Peyer's patch (tissue), 4 donors: ENCODE data around the gene AHCYL2. TPM values are rescaled to one million over a fixed set of nuclear protein-coding genes. Genes with fewer than 3 reads are reported as not detected.

Experiments
- DNase-seq, 3 donors: peaks; one replicate each; pipeline ENCODE4 v3.0.0-alpha.2; 2017 to 2019
- H3K27ac ChIP-seq, 4 donors: fragments of 200-600 bp; sonication (generic); one replicate each; pipeline ENCODE4 v1.5.1; 2016 to 2019
- H3K27me3 ChIP-seq, 2 donors: fragments of 200-600 bp; sonication (generic); one replicate each; pipeline ENCODE4 v1.5.1; 2019
- H3K36me3 ChIP-seq, 3 donors: fragments of 200-600 bp; sonication (generic); one replicate each; pipeline ENCODE4 v1.5.1; 2016 to 2019
- H3K4me1 ChIP-seq, 4 donors: fragments of 200-600 bp; sonication (generic); one replicate each; pipeline ENCODE4 v1.5.1; 2016 to 2019
- H3K4me3 ChIP-seq, 4 donors: fragments of 200-600 bp; sonication (generic); 1 replicate in 3 of 4; 2 replicates in 1 of 4; pipeline ENCODE4 v1.5.1; 2016 to 2019; ENCODE audit warnings: mild to moderate bottlenecking in 1 of 4
- H3K9me3 ChIP-seq, 4 donors: fragments of 200-600 bp; sonication (generic); one replicate each; pipeline ENCODE4 v1.5.1; 2016 to 2019; ENCODE audit warnings: mild to moderate bottlenecking in 1 of 4
- CTCF ChIP-seq, 6 experiments: fragments of 450-650 bp in 4 of 6; fragments of 200-600 bp in 2 of 6; sonication (generic) in 1 of 6; IDR thresholded peaks; one replicate each; pipeline ENCODE4 v1.5.1; 2017 to 2019; ENCODE audit warnings: antibody characterized with exemption in 6 of 6, mild to moderate bottlenecking in 3 of 6, moderate library complexity in 1 of 6
- POLR2A ChIP-seq, 2 donors: fragments of 450-650 bp; IDR thresholded peaks; one replicate each; pipeline ENCODE4 v1.5.1; 2017; ENCODE audit warnings: antibody characterized with exemption in 2 of 2, mild to moderate bottlenecking in 2 of 2, moderate library complexity in 2 of 2
- total RNA-seq, 4 donors: library from RNA; depleted of rRNA; stranded (reverse); fragments of >200 nt; gene quantifications; one replicate each; pipeline ENCODE4 v1.1.0, GENCODE V29; 2016

Gene AHCYL2
- total RNA-seq, 4 donors from 2014 or later = 37.1 to 186 (median 60.0) TPM

GRCh38 chr7:129422727-129423126, 197.9 kb downstream of the AHCYL2 start:
- Histone ChIP-seq H3K27me3 (no peaks in the 10 kb centered on the region), H3K4me3 (no peak overlapping the region), H3K27ac (no peak overlapping the region), H3K9me3 (no peaks in the 10 kb centered on the region), H3K36me3 (peaks cover 0 to 48% (median 0%) of the 10 kb centered on the region in 3 donors), H3K4me1 (no peaks in the 10 kb centered on the region)
- TF ChIP-seq POLR2A (IDR thresholded peaks at IDR 0.05) (no peak), CTCF (IDR thresholded peaks at IDR 0.05) (no peak)
- DNase-seq = no peak

- Histone ChIP-seq H3K4me3 (no peak overlapping the region), H3K36me3 (peaks cover 0 to 48% (median 0%) of the 10 kb centered on the region in 3 donors), H3K27me3 (no peaks in the 10 kb centered on the region), H3K27ac (no peak overlapping the region), H3K4me1 (no peaks in the 10 kb centered on the region), H3K9me3 (no peaks in the 10 kb centered on the region)
- DNase-seq = no peak
- TF ChIP-seq POLR2A (IDR thresholded peaks at IDR 0.05) (no peak), CTCF (IDR thresholded peaks at IDR 0.05) (no peak)
Observed at GRCh38 chr7:129423700-129424410, 199.0 kb downstream of the AHCYL2 start.

GRCh38 chr7:129426482-129426881, 201.7 kb downstream of the AHCYL2 start:
- Histone ChIP-seq H3K36me3 (peaks cover 0 to 48% (median 0%) of the 10 kb centered on the region in 3 donors), H3K27me3 (no peaks in the 10 kb centered on the region), H3K4me1 (no peaks in the 10 kb centered on the region), H3K9me3 (no peaks in the 10 kb centered on the region), H3K27ac (no peak overlapping the region), H3K4me3 (no peak overlapping the region)
- no peak for TF ChIP-seq CTCF (IDR thresholded peaks at IDR 0.05)
- TF ChIP-seq POLR2A (IDR thresholded peaks at IDR 0.05) = no peak
- DNase-seq = no peak

- H3K27ac ChIP-seq = no peak overlapping the region
- no peaks in the 10 kb centered on the region for H3K4me1 ChIP-seq
- H3K27me3 ChIP-seq = no peaks in the 10 kb centered on the region
- DNase-seq = no peak
- H3K9me3 ChIP-seq = no peaks in the 10 kb centered on the region
- H3K4me3 ChIP-seq = no peak overlapping the region
- TF ChIP-seq POLR2A (IDR thresholded peaks at IDR 0.05) = no peak
- no peak for TF ChIP-seq CTCF (IDR thresholded peaks at IDR 0.05)
- H3K36me3 ChIP-seq = peaks cover 0 to 44% (median 0%) of the 10 kb centered on the region in 3 donors
Observed at GRCh38 chr7:129427526-129428045, 202.8 kb downstream of the AHCYL2 start.

- no peak for DNase-seq
- no peak for TF ChIP-seq CTCF (IDR thresholded peaks at IDR 0.05)
- TF ChIP-seq POLR2A (IDR thresholded peaks at IDR 0.05) = no peak
- Histone ChIP-seq H3K36me3 (peaks cover 0 to 7% (median 0%) of the 10 kb centered on the region in 3 donors), H3K4me3 (no peak overlapping the region), H3K27ac (no peak overlapping the region), H3K27me3 (no peaks in the 10 kb centered on the region), H3K9me3 (no peaks in the 10 kb centered on the region), H3K4me1 (peaks cover 3 to 7% (median 5%) of the 10 kb centered on the region in 4 donors)
Observed at GRCh38 chr7:129431911-129432643, 207.2 kb downstream of the AHCYL2 start.
